SH-SY5Y (cell line): ENCODE results near the gene LGALS9.

Experiments used
- GATA2 ChIP-seq: IDR thresholded peaks from 2 replicates; pipeline ENCODE4 v1.6.1; 2011; ENCODE audit warnings: mild to moderate bottlenecking, low read depth, low read length
- GATA3 ChIP-seq: IDR thresholded peaks from 2 replicates; pipeline ENCODE4 v1.6.1; 2011; ENCODE audit warnings: low read depth, mild to moderate bottlenecking, low read length, moderate library complexity

DNA sequence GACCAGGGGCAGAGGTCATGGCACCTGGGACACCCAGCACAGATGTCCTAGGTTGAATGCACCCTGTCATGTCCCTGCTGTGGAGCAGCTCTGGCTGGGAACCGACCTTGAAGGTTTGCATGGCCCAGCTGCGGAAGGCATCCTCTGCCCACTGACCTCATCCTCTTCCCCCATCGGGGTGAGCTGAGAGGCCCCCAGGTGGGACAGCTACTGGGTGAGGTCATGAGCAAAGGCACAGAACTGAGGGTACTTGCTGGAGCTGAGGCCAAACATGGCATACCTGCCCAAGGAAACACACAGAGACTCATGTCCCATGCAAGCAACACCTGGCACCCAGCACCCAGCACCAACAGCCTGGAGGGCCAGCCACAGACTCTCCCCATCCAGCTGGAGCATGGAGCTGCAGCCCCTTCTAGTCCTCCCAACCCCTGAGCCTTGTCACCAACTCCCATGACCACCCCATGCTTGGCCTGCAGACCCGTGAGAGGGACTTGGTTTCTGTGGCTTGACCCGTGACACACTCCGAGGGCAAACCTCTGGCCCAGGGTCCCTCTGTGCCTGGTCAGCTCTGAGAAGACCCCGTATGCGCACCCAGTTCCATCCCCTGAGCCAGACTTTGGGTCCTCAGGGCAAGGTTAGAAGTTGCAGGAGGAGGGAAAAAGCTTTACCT lies 33.1 kb downstream of the LGALS9 start:
- TF ChIP-seq GATA3 (no peak), GATA2 (no peak)
